ENCODE results near the gene PRKCD.

DNA sequence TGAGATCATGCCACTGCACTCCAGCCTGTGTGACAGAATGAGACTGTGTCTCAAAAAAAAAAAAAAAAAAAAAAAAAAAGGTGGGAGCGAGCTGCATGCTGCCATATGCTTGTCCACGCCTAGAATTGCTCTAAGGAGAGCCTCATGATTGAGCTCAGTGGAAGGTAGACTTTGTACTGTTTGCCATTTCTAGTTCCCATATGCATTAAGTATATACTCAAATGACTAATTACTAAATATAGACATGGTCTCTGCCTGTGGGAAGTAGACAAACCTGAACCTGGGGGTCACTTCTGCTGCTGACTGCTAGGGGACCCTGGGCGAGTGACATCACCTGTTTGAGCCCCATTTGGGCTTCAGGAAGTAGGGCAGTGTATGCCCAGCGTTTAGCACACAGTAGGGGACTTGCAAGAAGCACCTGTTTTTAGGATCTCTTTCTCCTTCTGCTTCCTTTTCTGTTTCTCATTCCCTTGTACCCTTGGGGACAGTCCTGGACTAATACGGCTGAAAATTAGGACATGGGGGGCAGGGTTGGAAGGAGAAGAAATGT, 27.2 kb downstream of the PRKCD start:
- TF ChIP-seq MTA3 (IDR thresholded peaks at IDR 0.05; ENCODE audit: borderline replicate concordance), result no peak
- no peak for TF ChIP-seq SIRT6 (IDR thresholded peaks at IDR 0.05; ENCODE audit: low read depth, low read length)
- TF ChIP-seq POLR2AphosphoS2 (IDR thresholded peaks at IDR 0.05; ENCODE audit: low read length), result no peak
- no peak for TF ChIP-seq ZNF263 (CRISPR knock-in tag; IDR thresholded peaks at IDR 0.05; ENCODE audit: borderline replicate concordance)
- TF ChIP-seq CHD4 (IDR thresholded peaks at IDR 0.05; ENCODE audit: insufficient read depth, insufficient replicate concordance, low read depth, low read length, poor library complexity, severe bottlenecking), result no peak
- no peak for TF ChIP-seq ZZZ3 (IDR thresholded peaks at IDR 0.05)
- TF ChIP-seq KDM1A (IDR thresholded peaks at IDR 0.05), result no peak
- no peak for TF ChIP-seq ZNF23 (CRISPR knock-in tag; IDR thresholded peaks at IDR 0.05)
- no peak for TF ChIP-seq POLR2AphosphoS5 (IDR thresholded peaks at IDR 0.05; ENCODE audit: control insufficient read depth, insufficient read depth, low read depth, low read length)
- no peak for TF ChIP-seq DNMT1 (IDR thresholded peaks at IDR 0.05)
- no peak for TF ChIP-seq FOXM1 (IDR thresholded peaks at IDR 0.05; ENCODE audit: low read depth)
- TF ChIP-seq FOXM1 (CRISPR knock-in tag; IDR thresholded peaks at IDR 0.05; ENCODE audit: low read depth), result no peak
